HG03103 (cell line): Measurements from ENCODE around the gene VSTM2L.

Experiments
- ATAC-seq: cut with Tn5 transposase; IDR thresholded peaks from one replicate; pipeline ENCODE4 v1.9.1; 2021; ENCODE audit warnings: low read depth; ENCODE audit not compliant: unreplicated experiment

The VSTM2L gene

GRCh38 chr20:37898233-37899104, 4.5 kb upstream of the VSTM2L start:
- ATAC-seq: no peak

DNA sequence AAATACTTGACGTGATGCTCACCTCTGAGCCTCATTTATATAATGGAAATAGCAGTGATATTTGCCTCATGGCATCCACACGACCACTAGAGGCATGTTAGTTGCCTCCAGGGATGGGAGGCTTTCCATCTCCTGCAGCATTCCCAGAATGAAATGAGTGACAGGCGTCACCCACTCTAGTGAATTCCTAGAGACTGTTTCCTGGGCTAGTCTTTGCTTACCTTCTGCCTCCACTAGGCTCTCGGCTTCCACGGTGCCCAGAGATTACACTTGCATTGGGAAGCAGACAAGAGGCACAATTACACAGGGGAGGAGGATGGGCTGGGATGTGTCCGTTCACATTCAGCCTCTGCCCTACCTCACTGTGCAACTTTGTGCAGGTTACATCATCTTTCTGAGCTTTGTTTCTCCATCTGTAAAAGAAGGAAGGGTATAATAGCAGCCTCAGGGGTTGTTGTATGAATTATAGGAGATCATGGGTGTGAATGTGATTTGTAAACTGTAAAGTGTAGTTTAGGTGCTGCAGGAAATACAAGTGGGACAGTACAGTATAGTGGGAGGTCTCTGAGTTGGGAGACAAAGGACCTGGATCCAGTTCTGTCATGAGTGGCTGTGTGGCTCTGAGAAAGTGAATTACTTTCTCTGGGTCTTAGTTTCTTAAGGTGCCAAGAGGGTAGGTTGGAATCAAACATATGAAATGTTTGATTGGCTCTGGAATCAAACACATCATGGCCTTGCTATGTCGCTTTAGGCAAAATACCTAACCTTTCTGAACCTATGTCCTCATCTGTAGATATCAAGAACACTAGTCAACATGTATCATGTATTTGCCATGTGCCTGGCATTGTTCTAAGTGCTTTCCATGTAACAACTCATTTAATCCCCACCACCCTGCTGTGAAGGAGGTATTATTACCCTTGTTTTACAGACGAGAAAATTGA, 3.6 kb upstream of the VSTM2L start:
- no peak for ATAC-seq

DNA sequence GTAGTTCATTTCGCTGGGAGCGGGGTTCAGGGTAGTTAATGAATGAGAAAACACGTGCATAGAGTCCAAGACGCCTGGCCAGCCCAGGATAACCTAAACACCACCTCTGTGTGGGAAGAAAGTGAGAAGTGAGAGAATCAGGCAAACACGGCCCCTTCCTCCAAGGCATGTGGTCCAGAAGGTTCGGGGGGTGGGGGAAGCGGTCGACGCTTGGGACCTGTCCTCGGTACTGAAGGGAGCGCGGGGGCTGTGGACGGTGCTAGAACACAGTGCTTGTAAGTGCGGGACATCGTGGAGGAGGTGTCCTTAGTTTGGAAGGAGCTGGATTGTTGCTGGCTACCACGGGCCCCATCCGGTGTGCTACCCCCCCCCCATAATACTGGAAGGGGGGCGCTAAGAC, 1.7 kb upstream of the VSTM2L start:
- no peak for ATAC-seq

GRCh38 chr20:37901654-37902503, 1.0 kb upstream of the VSTM2L start:
- ATAC-seq: no peak

GRCh38 chr20:37903317-37904007, 535 bp downstream of the VSTM2L start:
- no peak for ATAC-seq

DNA sequence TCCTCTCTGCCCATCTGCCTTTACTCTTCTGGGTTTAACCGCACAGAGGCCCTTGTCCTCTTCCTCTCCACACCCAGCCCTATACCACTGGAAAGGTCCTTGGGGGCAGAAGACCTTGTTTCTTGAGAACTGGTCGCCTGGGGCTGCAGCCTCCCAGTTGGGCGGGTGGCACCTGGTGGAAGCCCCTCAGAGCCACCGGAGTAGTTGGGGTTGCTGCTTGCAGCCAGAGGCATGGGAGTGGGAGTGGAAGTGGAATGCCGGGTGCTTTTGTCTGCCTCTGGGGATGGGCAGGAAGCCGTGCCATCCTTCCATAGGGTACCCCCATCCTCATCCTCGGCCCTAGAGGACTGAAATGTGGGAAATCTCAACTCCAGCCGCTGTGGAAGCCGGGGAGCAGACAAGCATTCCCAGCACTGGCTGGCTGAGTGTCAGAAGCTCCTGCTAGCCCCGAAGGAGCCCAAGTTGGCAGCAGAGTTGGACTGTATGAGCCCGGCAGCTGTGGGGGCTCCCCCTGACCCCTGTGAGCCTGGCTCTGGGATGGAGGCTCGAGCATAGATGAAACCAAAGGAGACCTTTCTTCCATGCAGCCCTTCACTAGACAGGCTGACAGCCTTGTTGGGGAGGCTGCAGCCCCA, 1.2 kb downstream of the VSTM2L start:
- no peak for ATAC-seq

GRCh38 chr20:37904845-37905373, 2.0 kb downstream of the VSTM2L start:
- ATAC-seq: no peak

GRCh38 chr20:37905671-37906613, 3.0 kb downstream of the VSTM2L start:
- ATAC-seq: no peak

DNA sequence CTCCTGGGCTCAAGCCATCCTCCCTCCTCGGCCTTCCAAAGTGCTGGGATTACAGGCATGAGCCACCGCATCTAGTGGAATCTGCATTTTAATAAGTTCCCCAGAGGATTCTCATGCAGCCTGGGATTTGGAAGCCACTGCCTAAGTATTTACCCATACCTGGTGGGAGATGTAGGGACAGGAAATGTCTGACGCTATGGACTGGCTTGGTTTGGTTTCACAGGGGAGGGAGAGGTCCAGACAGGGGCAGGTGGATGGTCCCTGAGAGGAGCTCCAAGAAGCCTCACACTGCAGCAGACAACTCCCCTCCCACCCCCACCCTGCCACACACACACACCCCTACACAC, 4.4 kb downstream of the VSTM2L start:
- ATAC-seq: no peak

DNA sequence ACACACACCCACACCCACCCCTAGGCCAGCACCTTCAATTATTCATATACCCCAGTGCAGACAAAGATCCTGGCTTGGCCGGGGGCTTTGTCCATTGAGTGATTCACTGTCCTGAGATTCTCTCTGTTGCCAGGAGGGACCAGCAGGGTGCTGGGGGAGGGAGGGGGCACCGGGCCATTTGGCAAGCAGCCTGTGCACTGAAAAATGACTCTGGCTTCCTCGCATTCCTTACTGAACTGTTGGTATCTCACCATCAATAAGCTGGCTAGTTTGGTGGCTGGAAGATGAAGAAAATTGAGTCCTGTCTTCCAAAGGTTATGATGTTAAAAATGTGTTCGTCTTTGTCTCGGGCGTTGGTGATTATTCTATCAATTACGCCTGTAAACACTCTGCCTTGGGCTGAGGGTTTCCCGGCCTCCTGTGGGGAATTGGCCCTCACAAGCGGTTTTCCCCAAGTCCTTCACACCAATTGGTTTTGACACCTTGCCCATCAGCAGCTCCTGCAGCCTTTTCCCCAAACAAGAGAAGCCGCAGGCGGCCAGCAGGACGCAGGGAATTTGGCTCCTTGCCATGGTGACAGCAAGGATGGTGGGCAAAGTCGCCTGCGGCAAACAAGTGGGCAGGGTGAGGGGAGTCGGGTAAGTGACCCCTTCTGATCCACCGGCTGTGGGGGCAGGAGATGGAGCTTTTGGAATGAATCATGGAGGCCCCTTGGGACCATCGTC, 4.9 kb downstream of the VSTM2L start:
- ATAC-seq: no peak

DNA sequence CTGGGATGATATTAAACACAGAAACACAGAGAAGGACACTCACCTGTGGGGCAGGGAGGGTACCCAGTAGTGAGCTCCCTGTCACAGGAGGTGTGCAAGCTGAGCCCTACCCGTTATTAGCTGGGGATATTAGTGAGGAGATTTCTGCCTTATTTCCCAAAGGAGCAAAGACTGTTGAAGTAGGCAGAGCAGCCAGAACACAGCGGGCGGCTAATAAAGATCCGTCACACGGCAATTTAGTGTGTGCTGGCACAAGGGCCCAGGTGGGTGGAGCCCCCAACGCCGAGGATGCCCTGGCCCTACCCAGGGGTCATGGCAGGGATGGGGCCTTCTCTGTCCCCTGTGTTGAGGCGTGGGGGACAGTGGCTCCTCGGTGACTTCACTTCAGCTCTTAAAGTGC, 8.3 kb downstream of the VSTM2L start:
- ATAC-seq: no peak

GRCh38 chr20:37911838-37912281, 8.9 kb downstream of the VSTM2L start:
- no peak for ATAC-seq

DNA sequence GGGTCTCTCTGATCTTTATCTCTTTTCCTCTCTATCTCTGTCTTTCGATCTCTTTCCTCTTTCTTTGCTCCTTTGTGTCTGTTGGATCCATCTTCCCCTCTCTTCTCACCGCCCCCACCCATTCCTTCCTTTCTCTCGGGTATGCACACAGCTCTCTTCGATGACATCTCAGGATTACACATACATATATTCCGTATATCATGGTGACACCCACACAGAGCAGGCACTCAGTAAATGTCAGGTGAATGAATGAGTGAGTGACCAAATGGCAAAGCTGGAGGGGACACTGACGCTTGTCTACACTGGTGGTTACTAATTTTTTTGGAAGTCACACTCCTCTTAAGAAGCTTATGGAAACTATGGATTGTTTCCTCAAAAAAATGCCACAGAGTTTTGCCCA, 9.9 kb downstream of the VSTM2L start:
- ATAC-seq: no peak

DNA sequence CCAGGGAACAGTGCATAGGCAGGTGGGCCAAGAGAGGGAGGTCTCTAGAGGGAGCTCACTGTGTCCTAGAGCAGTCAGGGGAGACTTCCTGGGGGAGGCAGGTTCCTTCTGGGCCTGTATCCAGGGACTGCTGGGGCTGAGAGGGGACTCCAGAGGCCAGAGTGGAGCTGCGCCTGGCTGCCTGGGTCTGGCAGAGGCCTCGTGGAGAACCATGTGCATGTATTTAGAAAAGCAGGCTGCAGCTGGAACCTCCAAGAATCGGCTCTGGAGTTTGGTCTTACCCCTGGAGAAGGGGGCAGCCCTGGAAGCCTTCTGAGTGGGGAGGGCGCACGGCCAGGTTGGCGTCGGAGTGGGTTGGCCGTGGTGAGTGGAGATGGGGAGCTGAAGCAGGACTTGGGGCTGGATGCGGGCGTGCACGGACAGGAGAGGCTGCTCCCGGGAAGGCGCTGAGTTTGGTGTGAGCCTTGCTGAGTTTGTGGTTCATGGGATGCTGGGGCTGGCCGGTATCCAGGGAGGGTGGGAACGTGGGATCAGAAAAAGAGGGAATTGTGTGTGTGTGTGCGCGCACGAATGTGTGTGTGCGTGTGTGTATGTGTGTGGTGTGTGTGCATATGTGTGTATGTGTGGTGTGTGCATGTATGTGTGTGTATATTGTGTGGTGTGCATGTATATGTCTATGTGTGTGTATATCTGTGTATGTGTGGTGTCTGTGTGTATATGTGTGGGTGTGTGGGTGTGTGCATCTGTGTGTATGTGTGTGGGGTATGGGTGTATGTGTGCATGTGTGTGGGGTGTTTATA, 10.8 kb downstream of the VSTM2L start:
- no peak for ATAC-seq

GRCh38 chr20:37914367-37914671, 11.4 kb downstream of the VSTM2L start:
- ATAC-seq: no peak

DNA sequence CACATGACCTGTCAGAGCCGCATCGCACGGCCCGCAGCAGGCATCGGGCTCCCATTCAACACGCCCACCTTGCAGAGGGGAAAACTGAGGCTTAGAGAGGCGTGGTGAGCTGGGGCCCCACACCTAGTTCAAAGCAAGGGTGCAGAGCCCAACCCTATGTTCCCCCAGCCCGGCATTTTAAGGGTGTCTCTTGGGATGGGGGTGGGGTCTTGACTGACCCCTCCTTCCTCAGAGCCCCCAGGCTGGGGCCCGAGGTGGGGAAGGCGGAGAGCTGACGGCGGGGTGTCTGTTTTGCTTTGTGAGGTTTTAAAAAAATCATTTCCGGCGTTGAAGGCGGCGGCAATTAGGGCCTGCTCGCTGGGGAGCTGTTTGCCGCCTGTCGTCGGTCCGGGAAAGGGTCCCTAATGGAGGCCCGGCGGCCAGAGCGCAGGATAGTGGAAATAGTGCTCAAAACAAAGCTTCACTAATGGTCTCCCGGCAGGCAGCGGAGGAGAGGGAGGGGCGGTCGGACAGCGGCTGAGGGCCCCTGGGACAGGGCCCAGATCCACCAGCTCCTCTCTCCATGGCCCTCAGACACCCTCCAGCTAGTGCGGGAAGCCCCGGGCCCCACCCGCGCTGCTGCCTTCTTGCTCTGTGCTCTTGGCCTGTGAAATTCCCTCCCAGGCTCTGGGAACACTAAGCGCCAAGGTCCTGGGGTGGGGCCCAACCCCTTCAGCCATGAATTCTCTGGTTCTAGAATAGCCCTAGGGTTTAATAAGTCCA, 11.9 kb downstream of the VSTM2L start:
- no peak for ATAC-seq
